ENCODE measurements around the gene RBP4.

Gene RBP4

GRCh38 chr10:93554760-93555432 is 46.1 kb downstream of the RBP4 start:
- Histone ChIP-seq H4K20me1 (ENCODE audit: insufficient read depth) (no peaks in the 10 kb centered on the region), H3K36me3 (ENCODE audit: insufficient read depth) (no peaks in the 10 kb centered on the region), H3K27ac (no peak overlapping the region), H3K4me3 (IDR thresholded peaks at IDR 0.05; ENCODE audit: insufficient read depth, low read depth, low read length) (no peak overlapping the region), H3K79me2 (ENCODE audit: insufficient read depth, low read depth) (no peaks in the 10 kb centered on the region), H2AFZ (ENCODE audit: low read depth) (no peak overlapping the region), H3K4me2 (no peak overlapping the region), H3K27me3 (ENCODE audit: insufficient read depth, low read depth) (no peaks in the 10 kb centered on the region), H3K9ac (no peak overlapping the region), H3K4me1 (ENCODE audit: low read depth, poor library complexity, severe bottlenecking) (no peaks in the 10 kb centered on the region)
- TF ChIP-seq, protein P1, sequence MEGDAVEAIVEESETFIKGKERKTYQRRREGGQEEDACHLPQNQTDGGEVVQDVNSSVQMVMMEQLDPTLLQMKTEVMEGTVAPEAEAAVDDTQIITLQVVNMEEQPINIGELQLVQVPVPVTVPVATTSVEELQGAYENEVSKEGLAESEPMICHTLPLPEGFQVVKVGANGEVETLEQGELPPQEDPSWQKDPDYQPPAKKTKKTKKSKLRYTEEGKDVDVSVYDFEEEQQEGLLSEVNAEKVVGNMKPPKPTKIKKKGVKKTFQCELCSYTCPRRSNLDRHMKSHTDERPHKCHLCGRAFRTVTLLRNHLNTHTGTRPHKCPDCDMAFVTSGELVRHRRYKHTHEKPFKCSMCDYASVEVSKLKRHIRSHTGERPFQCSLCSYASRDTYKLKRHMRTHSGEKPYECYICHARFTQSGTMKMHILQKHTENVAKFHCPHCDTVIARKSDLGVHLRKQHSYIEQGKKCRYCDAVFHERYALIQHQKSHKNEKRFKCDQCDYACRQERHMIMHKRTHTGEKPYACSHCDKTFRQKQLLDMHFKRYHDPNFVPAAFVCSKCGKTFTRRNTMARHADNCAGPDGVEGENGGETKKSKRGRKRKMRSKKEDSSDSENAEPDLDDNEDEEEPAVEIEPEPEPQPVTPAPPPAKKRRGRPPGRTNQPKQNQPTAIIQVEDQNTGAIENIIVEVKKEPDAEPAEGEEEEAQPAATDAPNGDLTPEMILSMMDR (conservative IDR thresholded peaks at IDR 0.05; ENCODE audit: low read depth, low read length) = peak; percentile 70

DNA sequence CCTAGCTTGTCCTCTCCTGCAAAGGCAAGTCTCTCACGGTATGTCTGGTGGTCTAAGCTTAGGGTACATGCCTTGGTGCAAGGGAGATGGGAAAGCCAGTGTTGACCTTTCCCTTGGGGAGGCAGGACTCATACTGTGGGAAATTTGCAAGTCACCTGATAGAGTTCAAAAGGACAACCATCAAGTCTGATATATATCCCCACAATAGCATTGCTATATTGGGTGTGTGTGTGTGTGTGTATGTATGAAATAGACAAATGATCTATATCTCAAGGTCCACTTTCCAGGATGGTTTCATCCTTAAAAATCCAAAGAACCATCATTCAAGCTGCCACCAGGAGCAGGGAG is 46.7 kb downstream of the RBP4 start:
- Histone ChIP-seq H3K4me2 (no peak overlapping the region), H3K4me3 (IDR thresholded peaks at IDR 0.05; ENCODE audit: insufficient read depth, low read depth, low read length) (no peak overlapping the region), H3K36me3 (ENCODE audit: insufficient read depth) (no peaks in the 10 kb centered on the region), H4K20me1 (ENCODE audit: insufficient read depth) (no peaks in the 10 kb centered on the region), H3K4me1 (ENCODE audit: low read depth, poor library complexity, severe bottlenecking) (no peaks in the 10 kb centered on the region), H3K79me2 (ENCODE audit: insufficient read depth, low read depth) (no peaks in the 10 kb centered on the region), H3K27ac (no peak overlapping the region), H2AFZ (ENCODE audit: low read depth) (no peak overlapping the region), H3K9ac (no peak overlapping the region), H3K27me3 (ENCODE audit: insufficient read depth, low read depth) (no peaks in the 10 kb centered on the region)
- TF ChIP-seq, protein P1 (conservative IDR thresholded peaks at IDR 0.05; ENCODE audit: low read depth, low read length) = no peak

DNA sequence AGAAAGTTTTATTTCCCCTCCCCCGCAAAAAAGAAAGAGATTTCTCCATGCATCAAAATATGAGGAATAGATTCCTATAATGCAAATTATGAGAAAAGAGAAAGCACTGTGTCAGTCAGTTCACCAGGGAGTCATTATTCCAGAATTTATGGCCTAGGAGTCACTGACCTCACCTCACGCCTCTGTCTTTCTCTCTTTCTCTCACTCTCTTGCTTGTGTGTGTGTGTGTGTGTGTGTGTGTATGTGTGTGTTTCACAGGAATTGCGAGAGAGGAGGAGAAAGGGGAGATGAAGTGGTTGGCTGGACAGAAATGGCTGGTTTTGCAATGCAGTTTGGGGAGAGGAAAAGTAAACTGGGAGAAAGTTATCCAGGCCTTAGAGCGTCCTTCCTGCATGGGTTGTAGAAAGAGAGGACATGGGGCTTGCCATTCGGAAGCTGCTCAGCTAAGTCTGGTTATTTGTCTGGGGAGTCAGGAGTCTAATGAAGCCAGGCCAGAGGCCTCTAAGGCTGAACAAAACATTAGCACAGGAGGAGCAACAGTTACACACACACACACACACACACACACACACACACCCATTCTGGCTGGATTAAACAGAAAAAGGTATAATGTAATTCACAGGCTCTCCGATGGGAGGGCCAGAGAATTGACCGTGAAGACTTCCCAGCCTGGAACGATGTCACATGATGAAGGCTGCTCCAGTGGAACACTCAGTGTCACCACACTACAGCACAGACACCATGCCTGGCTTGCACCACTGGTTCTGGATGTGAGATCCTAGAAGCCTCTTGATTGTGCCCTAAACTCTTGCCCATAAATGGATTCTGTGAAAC is 47.3 kb downstream of the RBP4 start:
- H2AFZ ChIP-seq (ENCODE audit: low read depth) = no peak overlapping the region
- H3K27me3 ChIP-seq (ENCODE audit: insufficient read depth, low read depth) = no peaks in the 10 kb centered on the region
- no peak overlapping the region for H3K4me3 ChIP-seq (IDR thresholded peaks at IDR 0.05; ENCODE audit: insufficient read depth, low read depth, low read length)
- H3K27ac ChIP-seq = no peak overlapping the region
- H3K4me1 ChIP-seq (ENCODE audit: low read depth, poor library complexity, severe bottlenecking) = no peaks in the 10 kb centered on the region
- no peaks in the 10 kb centered on the region for H3K36me3 ChIP-seq (ENCODE audit: insufficient read depth)
- H3K4me2 ChIP-seq = no peak overlapping the region
- no peaks in the 10 kb centered on the region for H3K79me2 ChIP-seq (ENCODE audit: insufficient read depth, low read depth)
- no peaks in the 10 kb centered on the region for H4K20me1 ChIP-seq (ENCODE audit: insufficient read depth)
- no peak overlapping the region for H3K9ac ChIP-seq
- TF ChIP-seq, protein P1 (conservative IDR thresholded peaks at IDR 0.05; ENCODE audit: low read depth, low read length) = no peak

DNA sequence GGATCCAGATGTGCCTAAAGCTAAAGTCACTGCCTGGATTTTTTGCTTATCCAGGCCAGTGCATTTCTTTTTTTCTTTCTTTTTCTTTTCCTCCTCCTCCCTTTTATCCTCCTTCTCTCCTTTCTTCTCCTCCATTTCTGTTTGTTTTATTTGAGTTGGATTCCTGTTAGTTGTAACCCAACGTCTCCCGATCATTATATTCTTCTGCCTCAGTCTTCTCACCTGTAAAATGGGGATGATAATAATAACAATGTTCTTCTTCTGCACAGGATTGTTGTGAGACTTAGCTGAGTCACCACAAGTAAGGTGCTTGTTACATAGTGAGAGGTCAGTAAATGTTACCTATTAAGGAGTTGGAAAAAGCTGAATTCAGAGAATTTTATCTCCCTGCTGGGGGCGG is 48.3 kb downstream of the RBP4 start:
- Histone ChIP-seq H3K4me1 (ENCODE audit: low read depth, poor library complexity, severe bottlenecking) (no peaks in the 10 kb centered on the region), H3K4me2 (no peak overlapping the region), H3K36me3 (ENCODE audit: insufficient read depth) (no peaks in the 10 kb centered on the region), H2AFZ (ENCODE audit: low read depth) (no peak overlapping the region), H3K27ac (no peak overlapping the region), H3K27me3 (ENCODE audit: insufficient read depth, low read depth) (no peaks in the 10 kb centered on the region), H4K20me1 (ENCODE audit: insufficient read depth) (no peaks in the 10 kb centered on the region), H3K9ac (no peak overlapping the region), H3K79me2 (ENCODE audit: insufficient read depth, low read depth) (no peaks in the 10 kb centered on the region), H3K4me3 (IDR thresholded peaks at IDR 0.05; ENCODE audit: insufficient read depth, low read depth, low read length) (no peak overlapping the region)
- TF ChIP-seq, protein P1 (conservative IDR thresholded peaks at IDR 0.05; ENCODE audit: low read depth, low read length) = no peak
